KMS-11 (cell line): ENCODE data around the gene LMTK2.

Experiments used
- H2AFZ ChIP-seq: fragments of 200-600 bp; sonication (generic); 2 replicates; pipeline ENCODE4 v1.6.1; 2016; ENCODE audit warnings: antibody characterized with exemption, mixed run types, low read depth
- H3K27ac ChIP-seq: fragments of 200-600 bp; sonication (generic); 2 replicates; pipeline ENCODE4 v1.6.1; 2016; ENCODE audit warnings: mild to moderate bottlenecking, mixed run types
- H3K27me3 ChIP-seq: fragments of 200-600 bp; sonication (generic); 2 replicates; pipeline ENCODE4 v1.6.1; 2017; ENCODE audit warnings: mild to moderate bottlenecking, low read depth, mixed run types, moderate library complexity; ENCODE audit not compliant: insufficient read depth
- H3K36me3 ChIP-seq: fragments of 200-600 bp; sonication (generic); 2 replicates; pipeline ENCODE4 v1.6.1; 2017; ENCODE audit warnings: mild to moderate bottlenecking, mixed run types; ENCODE audit not compliant: insufficient read depth
- H3K4me1 ChIP-seq: fragments of 200-600 bp; sonication (generic); 2 replicates; pipeline ENCODE4 v1.6.1; 2016; ENCODE audit warnings: mild to moderate bottlenecking, low read depth, mixed run types; ENCODE audit not compliant: poor library complexity, severe bottlenecking
- H3K4me2 ChIP-seq: fragments of 200-600 bp; sonication (generic); 2 replicates; pipeline ENCODE4 v1.7.0; 2016; ENCODE audit warnings: mild to moderate bottlenecking, mixed run types
- H3K4me3 ChIP-seq: fragments of 200-600 bp; sonication (generic); IDR thresholded peaks from 2 replicates; pipeline ENCODE4 v1.6.1; 2017; ENCODE audit warnings: low read depth, low read length, mixed read lengths; ENCODE audit not compliant: insufficient read depth
- H3K79me2 ChIP-seq: fragments of 200-600 bp; sonication (generic); 2 replicates; pipeline ENCODE4 v1.6.1; 2016; ENCODE audit warnings: low read depth, mixed run types; ENCODE audit not compliant: insufficient read depth
- H3K9ac ChIP-seq: fragments of 200-600 bp; sonication (generic); 2 replicates; pipeline ENCODE4 v1.6.1; 2016; ENCODE audit warnings: mild to moderate bottlenecking, mixed run types
- H4K20me1 ChIP-seq: fragments of 200-600 bp; sonication (generic); 2 replicates; pipeline ENCODE4 v1.6.1; 2016; ENCODE audit warnings: mild to moderate bottlenecking, mixed run types; ENCODE audit not compliant: insufficient read depth
- TF ChIP-seq, protein P1 (sequence below): fragments of 200-600 bp; sonication (generic); conservative IDR thresholded peaks from 2 replicates; pipeline ENCODE4 v1.6.1; 2017; ENCODE audit warnings: low read depth, mild to moderate bottlenecking, antibody characterized with exemption, low read length, moderate library complexity, mixed read lengths

The LMTK2 gene

GRCh38 chr7:98149116-98149692 lies 42.5 kb downstream of the LMTK2 start:
- Histone ChIP-seq H2AFZ (no peak overlapping the region), H3K27me3 (no peaks in the 10 kb centered on the region), H3K4me3 (no peak overlapping the region), H3K36me3 (no peaks in the 10 kb centered on the region), H3K27ac (no peak overlapping the region), H3K79me2 (no peaks in the 10 kb centered on the region), H3K4me2 (no peak overlapping the region), H4K20me1 (no peaks in the 10 kb centered on the region), H3K4me1 (no peaks in the 10 kb centered on the region), H3K9ac (no peak overlapping the region)
- TF ChIP-seq, protein P1, sequence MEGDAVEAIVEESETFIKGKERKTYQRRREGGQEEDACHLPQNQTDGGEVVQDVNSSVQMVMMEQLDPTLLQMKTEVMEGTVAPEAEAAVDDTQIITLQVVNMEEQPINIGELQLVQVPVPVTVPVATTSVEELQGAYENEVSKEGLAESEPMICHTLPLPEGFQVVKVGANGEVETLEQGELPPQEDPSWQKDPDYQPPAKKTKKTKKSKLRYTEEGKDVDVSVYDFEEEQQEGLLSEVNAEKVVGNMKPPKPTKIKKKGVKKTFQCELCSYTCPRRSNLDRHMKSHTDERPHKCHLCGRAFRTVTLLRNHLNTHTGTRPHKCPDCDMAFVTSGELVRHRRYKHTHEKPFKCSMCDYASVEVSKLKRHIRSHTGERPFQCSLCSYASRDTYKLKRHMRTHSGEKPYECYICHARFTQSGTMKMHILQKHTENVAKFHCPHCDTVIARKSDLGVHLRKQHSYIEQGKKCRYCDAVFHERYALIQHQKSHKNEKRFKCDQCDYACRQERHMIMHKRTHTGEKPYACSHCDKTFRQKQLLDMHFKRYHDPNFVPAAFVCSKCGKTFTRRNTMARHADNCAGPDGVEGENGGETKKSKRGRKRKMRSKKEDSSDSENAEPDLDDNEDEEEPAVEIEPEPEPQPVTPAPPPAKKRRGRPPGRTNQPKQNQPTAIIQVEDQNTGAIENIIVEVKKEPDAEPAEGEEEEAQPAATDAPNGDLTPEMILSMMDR: no peak

- no peaks in the 10 kb centered on the region; the same call in 1 of the 2 replicates for H3K36me3 ChIP-seq
- H3K27me3 ChIP-seq: no peaks in the 10 kb centered on the region
Measured at GRCh38 chr7:98151884-98152283, 45.2 kb downstream of the LMTK2 start.

DNA sequence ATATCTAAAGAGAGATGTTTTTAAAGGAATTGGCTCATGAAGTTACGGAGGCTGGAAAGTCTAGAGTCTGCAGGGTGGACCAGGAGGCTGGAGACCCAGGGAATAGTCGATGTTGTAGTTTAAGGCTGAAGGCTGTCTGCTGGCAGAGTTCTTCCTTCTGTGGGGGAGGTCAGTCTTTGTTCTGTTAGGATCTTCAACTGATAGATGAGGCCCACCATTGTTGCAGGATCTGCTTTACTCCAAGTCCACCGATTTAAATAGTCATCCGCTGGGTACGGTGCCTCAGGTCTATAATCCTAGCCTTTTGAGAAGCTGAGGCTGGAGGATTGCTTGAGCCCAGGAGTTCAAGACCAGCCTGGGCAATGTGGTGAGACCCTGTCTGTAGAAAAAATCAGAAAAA lies 50.0 kb downstream of the LMTK2 start:
- no peaks in the 10 kb centered on the region for H4K20me1 ChIP-seq
- H3K27ac ChIP-seq: no peak overlapping the region
- no peaks in the 10 kb centered on the region for H3K79me2 ChIP-seq
- H3K4me2 ChIP-seq: no peak overlapping the region
- no peak overlapping the region for H3K9ac ChIP-seq
- no peaks in the 10 kb centered on the region for H3K27me3 ChIP-seq
- TF ChIP-seq, protein P1: no peak
- no peak overlapping the region for H2AFZ ChIP-seq
- H3K36me3 ChIP-seq: no peaks in the 10 kb centered on the region; the same call in 1 of the 2 replicates
- H3K4me3 ChIP-seq: no peak overlapping the region
- H3K4me1 ChIP-seq: no peaks in the 10 kb centered on the region

More at GRCh38 chr7:98151884-98152283, 45.2 kb downstream of the LMTK2 start:
- no peak overlapping the region for H3K9ac ChIP-seq
- no peaks in the 10 kb centered on the region for H3K4me1 ChIP-seq
- no peak overlapping the region for H3K4me2 ChIP-seq
- no peak overlapping the region for H2AFZ ChIP-seq
- H4K20me1 ChIP-seq: no peaks in the 10 kb centered on the region
- no peaks in the 10 kb centered on the region for H3K79me2 ChIP-seq
- H3K27ac ChIP-seq: no peak overlapping the region
- no peak overlapping the region for H3K4me3 ChIP-seq
- TF ChIP-seq, protein P1: no peak

DNA sequence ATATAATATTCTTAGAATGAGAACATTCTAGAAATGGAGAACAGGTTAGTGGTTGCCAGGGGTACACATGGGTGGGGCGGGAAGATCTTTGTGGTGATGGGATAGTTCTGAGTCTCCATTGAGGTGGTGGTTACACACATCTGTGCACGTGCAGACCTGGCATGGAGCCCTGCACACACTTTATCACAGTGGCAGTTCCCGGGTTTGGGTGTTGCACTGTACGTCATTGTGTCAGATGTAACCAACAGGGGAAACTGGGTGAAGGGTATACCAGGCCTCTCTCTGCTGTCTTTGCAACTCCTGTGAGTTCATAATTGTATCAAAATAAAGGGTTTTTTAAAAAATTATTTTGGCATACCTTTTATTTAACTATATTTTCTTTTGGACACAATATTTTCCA lies 51.1 kb downstream of the LMTK2 start:
- no peak overlapping the region for H3K9ac ChIP-seq

More for the DNA sequence above, 51.1 kb downstream of the LMTK2 start:
- no peaks in the 10 kb centered on the region for H4K20me1 ChIP-seq
- no peak overlapping the region for H3K4me3 ChIP-seq
- no peaks in the 10 kb centered on the region for H3K4me1 ChIP-seq
- H3K36me3 ChIP-seq: no peaks in the 10 kb centered on the region; the same call in 1 of the 2 replicates
- H3K27ac ChIP-seq: no peak overlapping the region
- no peaks in the 10 kb centered on the region for H3K79me2 ChIP-seq
- no peak overlapping the region for H2AFZ ChIP-seq
- no peaks in the 10 kb centered on the region for H3K27me3 ChIP-seq
- no peak overlapping the region for H3K4me2 ChIP-seq
- TF ChIP-seq, protein P1: no peak
